ENCODE data around the gene PLN. TPM values are rescaled to one million over a fixed set of nuclear protein-coding genes. Genes with fewer than 3 reads are reported as not detected.

PLN gene
- total and polyA plus RNA-seq, 7 donors: 72.7 to 239 (median 208) TPM

- Histone ChIP-seq H3K9me3 (no peaks in the 10 kb centered on the region), H3K36me3 (ENCODE audit: insufficient read depth in 1 of 2, low read depth in 1 of 2) (no peaks in the 10 kb centered on the region), H3K4me3 (no peak overlapping the region), H3K4me1 (peaks cover 73% of the 10 kb centered on the region), H3K27ac (peak overlapping the region; percentile 28), H3K27me3 (ENCODE audit: insufficient read depth in 3 of 3, low read length in 2 of 3) (no peaks in the 10 kb centered on the region)
- TF ChIP-seq CTCF (IDR thresholded peaks at IDR 0.05): no peak
- ATAC-seq (peak in 3 of 4 donors; percentile 31 to 34 (median 33)), DNase-seq (no peak)
- WGBS, 3 donors: 52 to 63% (median 56%) methylated on average over 5 of the region's 5 CpGs
- intact Hi-C loops (cut with DNase I): no loop called here
These were observed 40.5 kb downstream of the PLN start for GRCh38 chr6:118588626-118589025.

- no peaks in the 10 kb centered on the region for H3K27me3 ChIP-seq (ENCODE audit: insufficient read depth in 3 of 3, low read length in 2 of 3)
- WGBS, 3 donors: 37 to 46% (median 38%) methylated on average over 4 of the region's 4 CpGs
- no peaks in the 10 kb centered on the region for H3K9me3 ChIP-seq
- no peak overlapping the region for H3K4me3 ChIP-seq
- ATAC-seq: no peak
- H3K27ac ChIP-seq: no peak overlapping the region
- TF ChIP-seq CTCF (IDR thresholded peaks at IDR 0.05): no peak
- peaks cover 73% of the 10 kb centered on the region for H3K4me1 ChIP-seq
- no peaks in the 10 kb centered on the region for H3K36me3 ChIP-seq (ENCODE audit: insufficient read depth in 1 of 2, low read depth in 1 of 2)
- no peak for DNase-seq
- intact Hi-C loops (cut with DNase I): no loop called here
These were observed 41.1 kb downstream of the PLN start for GRCh38 chr6:118589186-118589585.

GRCh38 chr6:118589649-118590365 lies 41.7 kb downstream of the PLN start:
- no peaks in the 10 kb centered on the region for H3K36me3 ChIP-seq (ENCODE audit: insufficient read depth in 1 of 2, low read depth in 1 of 2)
- 46 to 54% (median 51%) methylated on average over 6 of the region's 6 CpGs for WGBS, 3 donors
- no peaks in the 10 kb centered on the region for H3K27me3 ChIP-seq (ENCODE audit: insufficient read depth in 3 of 3, low read length in 2 of 3)
- H3K4me1 ChIP-seq: peaks cover 74% of the 10 kb centered on the region
- H3K4me3 ChIP-seq: no peak overlapping the region
- intact Hi-C loops (cut with DNase I): no loop called here
- ATAC-seq: no peak
- no peak for DNase-seq
- TF ChIP-seq CTCF (IDR thresholded peaks at IDR 0.05): no peak
- no peak overlapping the region for H3K27ac ChIP-seq
- no peaks in the 10 kb centered on the region for H3K9me3 ChIP-seq

- no peak for TF ChIP-seq CTCF (IDR thresholded peaks at IDR 0.05)
- DNase-seq (no peak), ATAC-seq (peak in 3 of 4 donors; percentile 41 to 75 (median 59))
- Histone ChIP-seq H3K36me3 (ENCODE audit: insufficient read depth in 1 of 2, low read depth in 1 of 2) (no peaks in the 10 kb centered on the region), H3K4me3 (no peak overlapping the region), H3K9me3 (no peaks in the 10 kb centered on the region), H3K4me1 (peaks cover 62% of the 10 kb centered on the region), H3K27ac (peak overlapping the region; percentile 32), H3K27me3 (ENCODE audit: insufficient read depth in 3 of 3, low read length in 2 of 3) (no peaks in the 10 kb centered on the region)
- intact Hi-C loops (cut with DNase I): no loop called here
- WGBS, 3 donors: 40 to 59% (median 54%) methylated on average over 3 of the region's 3 CpGs
These were observed 43.8 kb downstream of the PLN start for GRCh38 chr6:118591897-118592296.

- 84 to 91% (median 87%) methylated on average over 1 of the region's 1 CpG for WGBS, 3 donors
- no peaks in the 10 kb centered on the region for H3K9me3 ChIP-seq
- DNase-seq: no peak
- ATAC-seq: no peak
- intact Hi-C loops (cut with DNase I): no loop called here
- H3K36me3 ChIP-seq (ENCODE audit: insufficient read depth in 1 of 2, low read depth in 1 of 2): no peaks in the 10 kb centered on the region
- H3K27me3 ChIP-seq (ENCODE audit: insufficient read depth in 3 of 3, low read length in 2 of 3): no peaks in the 10 kb centered on the region
- H3K4me3 ChIP-seq: no peak overlapping the region
- TF ChIP-seq CTCF (IDR thresholded peaks at IDR 0.05): no peak
- H3K4me1 ChIP-seq: peaks cover 62% of the 10 kb centered on the region
- H3K27ac ChIP-seq: peak overlapping the region; percentile 15
These were observed 46.8 kb downstream of the PLN start for GRCh38 chr6:118594877-118595276.
